WTC11 (cell line): Measurements from ENCODE around the gene CACNA2D3.

Experiments
- CBFB ChIP-seq: sonication (generic); formaldehyde crosslinking; IDR thresholded peaks from 2 replicates; pipeline ENCODE4 v1.8.1; 2022; ENCODE audit warnings: mild to moderate bottlenecking, low read depth, missing genetic modification reagents
- KAT7 ChIP-seq: sonication (generic); formaldehyde crosslinking; IDR thresholded peaks from 2 replicates; pipeline ENCODE4 v1.8.1; 2023; ENCODE audit warnings: missing genetic modification reagents, mild to moderate bottlenecking, borderline replicate concordance

GRCh38 chr3:54836871-54837270 is 714.5 kb downstream of the CACNA2D3 start:
- TF ChIP-seq KAT7 (CRISPR knock-in tag) (no peak), CBFB (CRISPR knock-in tag) (no peak)
